ENCODE measurements around the gene ANKRD60.

Gene ANKRD60, protein sequence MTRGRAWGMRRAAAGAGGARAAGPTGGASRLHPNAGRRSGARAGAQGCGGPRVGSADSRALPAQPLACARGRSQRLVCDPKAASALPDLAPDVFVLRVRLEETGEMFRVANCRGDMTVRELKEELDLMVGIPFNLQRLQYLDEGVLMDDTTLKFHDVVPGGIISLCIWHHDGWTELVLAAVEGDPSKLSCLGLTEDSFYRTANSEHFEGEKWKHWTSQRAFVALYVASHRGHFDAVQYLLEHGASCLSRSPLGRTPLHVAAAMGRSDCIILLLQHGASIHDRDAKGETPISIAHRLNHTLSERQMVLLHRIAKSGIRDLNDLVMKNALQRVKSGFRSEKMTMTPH

DNA sequence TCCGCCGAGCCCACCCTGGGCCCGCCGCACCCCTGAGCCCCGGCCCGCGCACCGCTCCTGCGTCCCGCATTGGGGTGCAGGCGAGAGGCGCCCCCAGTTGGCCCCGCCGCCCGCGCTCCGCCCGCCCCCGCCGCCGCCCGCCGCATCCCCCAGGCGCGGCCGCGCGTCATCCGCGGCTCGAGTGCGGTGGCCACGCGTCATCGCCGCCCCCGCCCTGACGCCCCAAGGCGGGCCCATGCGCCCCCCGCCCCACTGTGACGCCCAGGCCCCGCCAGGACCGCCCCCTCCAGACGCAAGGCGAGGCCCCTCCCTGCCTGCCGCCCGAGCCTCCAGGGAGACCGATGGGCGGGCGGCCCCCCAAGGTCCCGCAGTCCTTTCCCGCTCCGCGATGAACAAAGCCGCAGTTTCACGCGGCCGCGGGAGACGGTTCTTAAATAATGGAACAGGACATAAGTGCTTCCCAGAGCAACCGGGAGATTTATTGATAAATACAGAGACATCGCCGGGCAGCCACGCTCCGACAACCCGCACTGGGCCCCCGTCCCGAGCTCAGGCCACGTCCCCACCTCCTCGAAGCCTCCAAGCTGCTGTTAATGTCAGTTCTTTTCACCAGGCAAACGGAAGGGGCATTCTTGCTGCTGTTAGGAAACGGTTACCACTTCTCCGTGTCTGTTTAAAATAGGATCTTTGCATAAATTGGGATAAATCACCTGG, at the start of gene ANKRD60:
Gene ANKRD60 (minus strand): TSS at position 170 of the 714 bp plus-strand sequence. CDS start 0 bp downstream, at position 170.
- Histone ChIP-seq H3K79me2 (ENCODE audit: insufficient read depth, low read depth) (no peaks in the 10 kb centered on the region), H3K4me3 (IDR thresholded peaks at IDR 0.05; ENCODE audit: insufficient read depth, low read depth, low read length) (no peak within 1 kb of the TSS), H3K36me3 (ENCODE audit: insufficient read depth) (no peaks in the 10 kb centered on the region), H2AFZ (ENCODE audit: low read depth) (no peak within 1 kb of the TSS), H3K27me3 (ENCODE audit: insufficient read depth, low read depth) (peaks cover 13% of the 10 kb centered on the region), H4K20me1 (ENCODE audit: insufficient read depth) (no peaks in the 10 kb centered on the region), H3K27ac (no peak within 1 kb of the TSS), H3K4me1 (ENCODE audit: low read depth, poor library complexity, severe bottlenecking) (no peaks in the 10 kb centered on the region), H3K9ac (no peak within 1 kb of the TSS), H3K4me2 (no peak within 1 kb of the TSS)
- no peak for TF ChIP-seq CTCF (conservative IDR thresholded peaks at IDR 0.05; ENCODE audit: low read depth, low read length)

DNA sequence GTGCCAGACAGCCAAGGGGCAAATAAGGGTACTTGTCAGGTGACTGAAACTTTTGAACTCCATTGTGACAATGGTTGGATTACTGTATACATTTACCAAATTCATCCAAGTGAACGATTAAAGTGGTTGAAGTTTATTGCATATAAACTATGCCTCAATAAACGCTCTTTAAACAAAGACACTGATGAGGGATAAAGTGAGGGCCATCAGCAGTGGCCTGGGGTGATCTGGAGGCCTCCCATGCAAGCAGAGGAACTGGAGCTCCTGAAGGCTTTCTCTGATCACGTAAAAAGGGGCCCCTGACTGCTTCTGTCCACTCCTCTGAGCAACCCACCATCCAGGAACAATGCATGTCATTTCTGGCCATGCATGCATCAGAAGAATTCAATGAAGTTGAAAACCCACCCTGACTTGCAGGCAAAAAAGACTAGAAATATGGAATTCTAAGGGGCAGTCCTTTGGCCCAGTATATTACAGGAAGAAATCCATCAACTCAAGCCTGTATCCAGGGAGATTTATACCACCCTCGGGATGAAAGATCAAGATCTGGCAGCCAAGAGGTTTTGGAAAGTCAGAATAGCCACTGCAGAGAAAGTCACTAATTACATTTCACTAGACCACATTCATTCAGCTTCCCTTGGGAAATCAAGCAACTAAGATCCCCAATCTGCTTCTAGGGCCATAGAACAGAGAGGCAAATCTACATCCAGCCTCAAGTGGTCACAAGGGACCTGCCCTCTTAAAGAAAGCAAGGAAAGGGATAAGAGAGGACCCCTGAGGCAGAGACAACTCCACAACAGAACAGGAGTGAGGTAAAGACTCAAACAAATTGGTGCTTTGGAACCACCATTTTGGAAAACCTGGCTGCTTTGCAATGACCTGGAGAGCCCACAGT, 49.4 kb upstream of the ANKRD60 start:
- no peak overlapping the region for H3K4me3 ChIP-seq (IDR thresholded peaks at IDR 0.05; ENCODE audit: insufficient read depth, low read depth, low read length)
- peaks cover 15% of the 10 kb centered on the region for H3K79me2 ChIP-seq (ENCODE audit: insufficient read depth, low read depth)
- H3K9ac ChIP-seq, result no peak overlapping the region
- H3K36me3 ChIP-seq (ENCODE audit: insufficient read depth), result no peaks in the 10 kb centered on the region
- H3K4me1 ChIP-seq (ENCODE audit: low read depth, poor library complexity, severe bottlenecking), result no peaks in the 10 kb centered on the region
- H3K27me3 ChIP-seq (ENCODE audit: insufficient read depth, low read depth), result no peaks in the 10 kb centered on the region
- no peak overlapping the region for H3K4me2 ChIP-seq
- no peak overlapping the region for H2AFZ ChIP-seq (ENCODE audit: low read depth)
- TF ChIP-seq CTCF (conservative IDR thresholded peaks at IDR 0.05; ENCODE audit: low read depth, low read length), result no peak
- no peak overlapping the region for H3K27ac ChIP-seq
- no peaks in the 10 kb centered on the region for H4K20me1 ChIP-seq (ENCODE audit: insufficient read depth)

DNA sequence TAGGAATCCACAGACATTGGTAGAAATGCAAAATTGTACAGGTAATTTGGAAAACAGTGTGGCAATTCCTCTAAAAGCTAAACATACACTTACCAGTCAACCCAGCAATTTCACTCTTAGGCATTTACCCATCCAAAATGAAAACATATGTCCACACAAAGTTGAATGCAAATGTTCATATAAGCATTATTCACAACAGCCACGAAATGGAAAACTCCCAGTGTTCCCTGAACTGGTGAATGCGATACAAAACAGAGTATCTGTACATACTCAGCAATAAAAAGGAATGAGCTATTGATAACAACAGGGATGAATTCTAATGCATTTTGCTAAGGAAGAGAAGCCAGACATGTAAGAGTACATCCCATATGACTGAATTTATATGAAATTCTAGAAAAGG, 48.7 kb upstream of the ANKRD60 start:
- Histone ChIP-seq H3K9ac (no peak overlapping the region), H3K36me3 (ENCODE audit: insufficient read depth) (no peaks in the 10 kb centered on the region), H3K4me1 (ENCODE audit: low read depth, poor library complexity, severe bottlenecking) (no peaks in the 10 kb centered on the region), H3K27me3 (ENCODE audit: insufficient read depth, low read depth) (no peaks in the 10 kb centered on the region), H3K79me2 (ENCODE audit: insufficient read depth, low read depth) (peaks cover 15% of the 10 kb centered on the region), H4K20me1 (ENCODE audit: insufficient read depth) (no peaks in the 10 kb centered on the region), H3K4me3 (IDR thresholded peaks at IDR 0.05; ENCODE audit: insufficient read depth, low read depth, low read length) (no peak overlapping the region), H3K4me2 (no peak overlapping the region), H3K27ac (no peak overlapping the region), H2AFZ (ENCODE audit: low read depth) (no peak overlapping the region)
- TF ChIP-seq CTCF (conservative IDR thresholded peaks at IDR 0.05; ENCODE audit: low read depth, low read length), result no peak

DNA sequence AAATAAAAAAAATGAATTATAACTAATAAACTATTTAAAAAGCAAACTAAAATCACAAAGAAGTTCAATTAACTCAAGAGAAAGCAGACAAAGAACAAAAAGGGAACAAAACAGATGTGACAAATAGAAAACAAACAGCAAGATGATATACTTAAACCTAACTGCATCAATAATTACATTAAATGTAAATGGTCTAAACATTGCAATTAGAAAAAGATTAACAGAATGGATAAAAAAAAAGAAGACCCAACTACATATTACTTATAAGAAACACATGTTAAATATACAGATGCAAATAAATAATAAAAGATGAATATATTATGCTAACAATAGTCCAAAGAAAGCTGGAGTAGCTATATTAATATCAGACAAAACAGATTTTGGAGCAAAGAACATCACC, 45.9 kb upstream of the ANKRD60 start:
- Histone ChIP-seq H3K9ac (no peak overlapping the region), H3K27ac (no peak overlapping the region), H3K36me3 (ENCODE audit: insufficient read depth) (no peaks in the 10 kb centered on the region), H3K27me3 (ENCODE audit: insufficient read depth, low read depth) (no peaks in the 10 kb centered on the region), H3K4me3 (IDR thresholded peaks at IDR 0.05; ENCODE audit: insufficient read depth, low read depth, low read length) (no peak overlapping the region), H3K79me2 (ENCODE audit: insufficient read depth, low read depth) (peaks cover 8% of the 10 kb centered on the region; the same call in 1 of the 2 replicates), H4K20me1 (ENCODE audit: insufficient read depth) (no peaks in the 10 kb centered on the region), H3K4me1 (ENCODE audit: low read depth, poor library complexity, severe bottlenecking) (no peaks in the 10 kb centered on the region), H2AFZ (ENCODE audit: low read depth) (no peak overlapping the region), H3K4me2 (no peak overlapping the region)
- TF ChIP-seq CTCF (conservative IDR thresholded peaks at IDR 0.05; ENCODE audit: low read depth, low read length), result no peak
